H1 (cell line): ENCODE measurements around the gene GLI1. TPM values are rescaled to one million over a fixed set of nuclear protein-coding genes. Genes with fewer than 3 reads are reported as not detected.
"Not testable (repeated sequence)": the region's sequence is repeated elsewhere in the genome, so short reads cannot be mapped to it uniquely, and the experiment has no call there.

Experiments used
- CTCF ChIA-PET: fragments of 300-600 bp; sonication (Branson Sonifier 250); formaldehyde crosslinking; loops from one replicate; lab custom pipeline; 2021; ENCODE audit not compliant: partially characterized antibody; lab: Charles Lee
- POLR2A ChIA-PET: fragments of 300-600 bp; sonication (Branson Sonifier 250); formaldehyde crosslinking; loops from one replicate; lab custom pipeline; 2021; ENCODE audit warnings: inconsistent platforms; ENCODE audit not compliant: partially characterized antibody; lab: Charles Lee
- DNase-seq, 2 experiments: peaks; one replicate each; pipeline versions ENCODE4 v3.0.0 to v3.0.0-alpha.2; 2010 to 2022; ENCODE audit warnings: low spot score in 2 of 2, low read depth in 1 of 2, mixed read lengths in 1 of 2
- FAIRE-seq: peaks from 2 replicates; lab custom pipeline; 2011; peaks lifted over from hg19 to GRCh38; lab: Jason Lieb, UNC
- H2AFZ ChIP-seq: 2 replicates; pipeline ENCODE4 v1.8.1; 2012; ENCODE audit warnings: low read length, inconsistent platforms
- H2AK5ac ChIP-seq: 2 replicates; pipeline ENCODE4 v1.6.1; 2013; ENCODE audit warnings: low read depth, low read length
- H2BK120ac ChIP-seq: replicated peaks from 2 replicates; pipeline ENCODE3; 2013; ENCODE audit warnings: low read depth, low read length, inconsistent platforms
- H2BK12ac ChIP-seq: 2 replicates; pipeline ENCODE4 v1.6.1; 2013; ENCODE audit warnings: low read depth, low read length
- H2BK15ac ChIP-seq: 2 replicates; pipeline ENCODE4 v1.6.1; 2013; ENCODE audit warnings: low read length
- H2BK20ac ChIP-seq: 2 replicates; pipeline ENCODE4 v1.6.1; 2013; ENCODE audit warnings: low read length
- H2BK5ac ChIP-seq: 2 replicates; pipeline ENCODE4 v1.6.1; 2013; ENCODE audit warnings: low read depth, low read length
- H3K14ac ChIP-seq: 2 replicates; pipeline ENCODE4 v1.6.1; 2013; ENCODE audit warnings: inconsistent platforms; ENCODE audit not compliant: insufficient read length
- H3K18ac ChIP-seq: 2 replicates; pipeline ENCODE4 v1.6.1; 2013; ENCODE audit warnings: low read length; ENCODE audit errors: extremely low read depth
- H3K23ac ChIP-seq: 2 replicates; pipeline ENCODE4 v1.6.1; 2013; ENCODE audit warnings: inconsistent platforms; ENCODE audit not compliant: insufficient read length
- H3K23me2 ChIP-seq: 2 replicates; pipeline ENCODE4 v1.6.1; 2013; ENCODE audit warnings: low read depth, low read length
- H3K27ac ChIP-seq: 2 replicates; pipeline ENCODE4 v1.6.1; 2011; ENCODE audit warnings: low read depth, low read length, inconsistent platforms
- H3K27me3 ChIP-seq, 4 experiments: replicated peaks in 1 of 4; 1 replicate in 1 of 4; 2 replicates in 3 of 4; pipeline versions ENCODE4 v1.6.1 to v1.8.1; 2011 to 2013; ENCODE audit warnings: low read length in 3 of 4, mild to moderate bottlenecking in 3 of 4, inconsistent platforms in 2 of 4, mixed read lengths in 2 of 4, moderate library complexity in 1 of 4; ENCODE audit not compliant: control insufficient read depth in 3 of 4, insufficient read depth in 3 of 4; ENCODE audit errors: extremely low read depth in 1 of 4
- H3K36me3 ChIP-seq, 4 experiments: 2 replicates each; pipeline versions ENCODE4 v1.6.1 to v1.8.1; 2011 to 2013; ENCODE audit warnings: mild to moderate bottlenecking in 4 of 4, low read length in 3 of 4, moderate library complexity in 2 of 4, control low read depth in 1 of 4, inconsistent platforms in 1 of 4; ENCODE audit not compliant: insufficient read depth in 4 of 4, control insufficient read depth in 2 of 4
- H3K4ac ChIP-seq: replicated peaks from 2 replicates; pipeline ENCODE3; 2013; ENCODE audit warnings: low read length, low read depth, mixed read lengths, inconsistent platforms; ENCODE audit not compliant: insufficient read length
- H3K4me1 ChIP-seq, 4 experiments: replicated peaks in 1 of 4; 1 replicate in 1 of 4; 2 replicates in 3 of 4; pipeline versions ENCODE4 v1.6.1 to v1.8.1; 2011 to 2013; ENCODE audit warnings: low read length in 3 of 4, inconsistent platforms in 2 of 4, mixed read lengths in 1 of 4; ENCODE audit not compliant: insufficient read depth in 4 of 4, control insufficient read depth in 3 of 4
- H3K4me2 ChIP-seq, 2 experiments: 2 replicates each; pipeline versions ENCODE4 v1.6.1 to v1.8.1; 2011 to 2013; ENCODE audit warnings: low read depth in 2 of 2, low read length in 2 of 2, control low read depth in 1 of 2, inconsistent platforms in 1 of 2, mild to moderate bottlenecking in 1 of 2; ENCODE audit not compliant: insufficient read depth in 1 of 2
- H3K4me3 ChIP-seq, 4 experiments: fragments of 200-600, 300-600 bp in 1 of 4; sonication (generic), shearing (Covaris generic), sonication (Bioruptor Twin) in 1 of 4; 2 replicates each; pipeline versions ENCODE4 v1.5.1 to v1.8.1; 2011 to 2016; ENCODE audit warnings: low read length in 4 of 4, low read depth in 3 of 4, control low read depth in 2 of 4, inconsistent platforms in 2 of 4, mild to moderate bottlenecking in 2 of 4, mixed read lengths in 1 of 4, moderate library complexity in 1 of 4; ENCODE audit not compliant: insufficient read depth in 2 of 4; ENCODE audit errors: extremely low read depth in 1 of 4
- H3K56ac ChIP-seq: replicated peaks from 2 replicates; pipeline ENCODE3; 2013; ENCODE audit warnings: low read depth, mild to moderate bottlenecking, mixed read lengths, low read length, inconsistent platforms; ENCODE audit not compliant: insufficient read length
- H3K79me1 ChIP-seq: 2 replicates; pipeline ENCODE4 v1.6.1; 2013; ENCODE audit warnings: low read depth, low read length, control low read depth
- H3K79me2 ChIP-seq, 2 experiments: 2 replicates each; pipeline versions ENCODE4 v1.6.1 to v1.8.1; 2012 to 2013; ENCODE audit warnings: low read length in 2 of 2, mild to moderate bottlenecking in 2 of 2, inconsistent platforms in 1 of 2; ENCODE audit not compliant: insufficient read depth in 2 of 2, control insufficient read depth in 1 of 2
- H3K9ac ChIP-seq, 4 experiments: replicated peaks in 1 of 4; 1 replicate in 1 of 4; 2 replicates in 3 of 4; pipeline versions ENCODE4 v1.6.1 to v1.8.1; 2011 to 2013; ENCODE audit warnings: low read depth in 3 of 4, low read length in 3 of 4, control low read depth in 2 of 4, mild to moderate bottlenecking in 2 of 4, moderate library complexity in 2 of 4, inconsistent platforms in 1 of 4; ENCODE audit errors: extremely low read depth in 1 of 4
- H3K9me3 ChIP-seq, 2 experiments: 2 replicates each; pipeline versions ENCODE4 v1.6.1 to v1.8.1; 2012 to 2013; ENCODE audit warnings: mild to moderate bottlenecking in 2 of 2, moderate library complexity in 2 of 2, control low read depth in 1 of 2, inconsistent platforms in 1 of 2, low read depth in 1 of 2, low read length in 1 of 2, mixed read lengths in 1 of 2; ENCODE audit not compliant: insufficient read depth in 2 of 2
- H4K20me1 ChIP-seq, 2 experiments: replicated peaks in 1 of 2; 2 replicates each; pipeline versions ENCODE3 to v1.8.1; 2011 to 2013; ENCODE audit warnings: inconsistent platforms in 2 of 2, low read length in 2 of 2, mild to moderate bottlenecking in 1 of 2; ENCODE audit not compliant: insufficient read depth in 2 of 2, control insufficient read depth in 1 of 2
- H4K5ac ChIP-seq: 2 replicates; pipeline ENCODE4 v1.6.1; 2013; ENCODE audit warnings: low read length, low read depth, mixed read lengths, inconsistent platforms; ENCODE audit not compliant: insufficient read length
- H4K8ac ChIP-seq: 2 replicates; pipeline ENCODE4 v1.8.0; 2013; ENCODE audit warnings: mild to moderate bottlenecking, moderate library complexity, low read length, inconsistent platforms; ENCODE audit not compliant: insufficient read depth; ENCODE audit errors: extremely low read depth
- H4K91ac ChIP-seq: replicated peaks from 2 replicates; pipeline ENCODE3; 2013; ENCODE audit warnings: low read length, mixed read lengths, inconsistent platforms; ENCODE audit not compliant: insufficient read length
- CHD2 ChIP-seq: IDR thresholded peaks from 2 replicates; pipeline ENCODE4 v1.6.1; 2012; ENCODE audit warnings: low read length, improper control_type of control experiment
- CTCF ChIP-seq, 3 experiments: IDR thresholded peaks; 1 replicate in 2 of 3; 2 replicates in 1 of 3; pipeline versions ENCODE4 v1.5.1 to v1.6.1; 2011; ENCODE audit warnings: low read length in 3 of 3, mild to moderate bottlenecking in 3 of 3, inconsistent platforms in 2 of 3, low read depth in 1 of 3, moderate library complexity in 1 of 3; ENCODE audit not compliant: insufficient read depth in 1 of 3; ENCODE audit errors: control extremely low read depth in 1 of 3
- HDAC2 ChIP-seq, 2 experiments: fragments of 300-600 bp in 1 of 2; sonication (generic) in 1 of 2; IDR thresholded peaks; 2 replicates each; pipeline ENCODE4 v1.6.1; 2011 to 2012; ENCODE audit warnings: low read depth in 2 of 2, low read length in 2 of 2, mild to moderate bottlenecking in 2 of 2, moderate library complexity in 2 of 2, borderline replicate concordance in 1 of 2, inconsistent platforms in 1 of 2
- MAFK ChIP-seq: IDR thresholded peaks from 2 replicates; pipeline ENCODE4 v1.6.1; 2012; ENCODE audit warnings: low read depth, mild to moderate bottlenecking, improper control_type of control experiment, low read length
- NRF1 ChIP-seq: IDR thresholded peaks from 2 replicates; pipeline ENCODE4 v1.6.1; 2011; ENCODE audit warnings: mild to moderate bottlenecking, low read depth, low read length, improper control_type of control experiment
- RAD21 ChIP-seq, 2 experiments: IDR thresholded peaks in 1 of 2; conservative IDR thresholded peaks in 1 of 2; 2 replicates each; pipeline ENCODE4 v1.6.1; 2011; ENCODE audit warnings: low read depth in 2 of 2, low read length in 2 of 2, improper control_type of control experiment in 1 of 2, inconsistent platforms in 1 of 2, mild to moderate bottlenecking in 1 of 2, moderate library complexity in 1 of 2
- WGBS, 2 experiments: shearing (Covaris generic) in 1 of 2; methylation state at CpG; one replicate each; pipeline versions ENCODE4 v1.1.6 to v1.1.7; 2013 to 2015; ENCODE audit warnings: low lambda C conversion rate in 2 of 2, mixed read lengths in 2 of 2, inconsistent platforms in 1 of 2, low coverage in 1 of 2, missing lambda C conversion rate in 1 of 2; ENCODE audit not compliant: insufficient replicate concordance in 2 of 2, insufficient coverage in 1 of 2, insufficient read length in 1 of 2; ENCODE audit errors: extremely low coverage in 1 of 2, missing lambda C conversion rate in 1 of 2; 5-methylcytosine and 5-hydroxymethylcytosine counted together
- polyA plus RNA-seq, 7 experiments: library from polyadenylated mRNA; depleted of rRNA in 3 of 7; stranded (reverse) in 5 of 7; unstranded in 2 of 7; fragments of >200 nt in 5 of 7; fragments of 200-250 nt in 2 of 7; gene quantifications; 1 replicate in 5 of 7; 2 replicates in 1 of 7; 4 replicates in 1 of 7; pipeline versions ENCODE4 v1.2.1 to v1.2.3, GENCODE V29; 2011 to 2013; ENCODE audit warnings: missing spikeins in 2 of 7, mixed read lengths in 2 of 7
- total RNA-seq: library from RNA; stranded (reverse); fragmentation: NEBNext Ultra II Directional; extraction: Animal tissue kit (Norgen Biotek cat#: 25700); gene quantifications from 2 replicates; pipeline ENCODE4 v1.2.1, GENCODE V29; 2021

Gene GLI1
- total and polyA plus RNA-seq, 2 of the 8 experiments (the other 6 are each of a cell fraction or from before 2014, with no cell fraction given) = 23.5 to 25.3 TPM

- TF ChIP-seq NRF1 = no peak
- no peak for TF ChIP-seq CHD2
- TF ChIP-seq HDAC2 (IDR thresholded peaks at IDR 0.05; ENCODE audit: borderline replicate concordance in 1 of 2, low read depth in 2 of 2, low read length in 2 of 2) = no peak
- no peak for TF ChIP-seq CTCF (IDR thresholded peaks at IDR 0.05; ENCODE audit: control extremely low read depth in 1 of 3, insufficient read depth in 1 of 3, low read depth in 1 of 3, low read length in 3 of 3)
- TF ChIP-seq RAD21 (IDR thresholded peaks at IDR 0.05 in 1 of 2, conservative IDR thresholded peaks at IDR 0.05 in 1 of 2; ENCODE audit: low read depth in 2 of 2, low read length in 2 of 2) = no peak
- no peak for TF ChIP-seq MAFK
Observed at GRCh38 chr12:57420482-57420881, 39.1 kb upstream of the GLI1 start (continued).

- not testable (repeated sequence) for H3K18ac ChIP-seq, H2AFZ ChIP-seq, H2AK5ac ChIP-seq, H4K5ac ChIP-seq, H3K36me3 ChIP-seq, H3K4ac ChIP-seq, H2BK120ac ChIP-seq, FAIRE-seq, H3K4me2 ChIP-seq, H3K4me3 ChIP-seq, H3K9ac ChIP-seq, H2BK15ac ChIP-seq, H4K8ac ChIP-seq, H2BK20ac ChIP-seq, H3K79me1 ChIP-seq, DNase-seq, H2BK12ac ChIP-seq, H3K27ac ChIP-seq, H3K4me1 ChIP-seq, H3K56ac ChIP-seq, H4K20me1 ChIP-seq, H3K9me3 ChIP-seq, H3K23me2 ChIP-seq, H4K91ac ChIP-seq, H3K23ac ChIP-seq, H3K14ac ChIP-seq, H3K27me3 ChIP-seq, H2BK5ac ChIP-seq
- CTCF ChIA-PET = interaction anchor here (0.7 to 1.7 kb wide), 8 partner anchors 24 to 213 kb away, joined by 3 to 7 read pairs (median 3); no protein-coding TSS in a partner anchor
- peaks cover 0 to 14% of the 10 kb centered on the region in 2 experiments; a peak in 2 of 4 replicates for H3K79me2 ChIP-seq
- POLR2A ChIA-PET = interaction anchor here (0.8 to 13.2 kb wide), 4 partner anchors 12 to 32 kb away, joined by 3 to 168 read pairs (median 14); partner anchors contain the start of gene INHBE
- WGBS, 2 experiments = 97% methylated on average over 10 of the region's 10 CpGs; no CpG with 5 or more reads in 1 of the 2 experiments
Observed at GRCh38 chr12:57426948-57427347, 32.6 kb upstream of the GLI1 start.
